H1 (cell line): ENCODE data around the gene KCNK13.

ENCODE experiments used
- ASH2L ChIP-seq: fragments of 200-600, 300-600 bp; sonication (generic); IDR thresholded peaks from one replicate; pipeline ENCODE4 v1.7.1; 2017; ENCODE audit warnings: low read length
- POLR2A ChIP-seq, 2 experiments: IDR thresholded peaks; 1 replicate in 1 of 2; 2 replicates in 1 of 2; pipeline ENCODE4 v1.6.1; 2011; ENCODE audit warnings: low read depth in 2 of 2, low read length in 2 of 2, mild to moderate bottlenecking in 2 of 2; ENCODE audit errors: control extremely low read depth in 1 of 2

DNA sequence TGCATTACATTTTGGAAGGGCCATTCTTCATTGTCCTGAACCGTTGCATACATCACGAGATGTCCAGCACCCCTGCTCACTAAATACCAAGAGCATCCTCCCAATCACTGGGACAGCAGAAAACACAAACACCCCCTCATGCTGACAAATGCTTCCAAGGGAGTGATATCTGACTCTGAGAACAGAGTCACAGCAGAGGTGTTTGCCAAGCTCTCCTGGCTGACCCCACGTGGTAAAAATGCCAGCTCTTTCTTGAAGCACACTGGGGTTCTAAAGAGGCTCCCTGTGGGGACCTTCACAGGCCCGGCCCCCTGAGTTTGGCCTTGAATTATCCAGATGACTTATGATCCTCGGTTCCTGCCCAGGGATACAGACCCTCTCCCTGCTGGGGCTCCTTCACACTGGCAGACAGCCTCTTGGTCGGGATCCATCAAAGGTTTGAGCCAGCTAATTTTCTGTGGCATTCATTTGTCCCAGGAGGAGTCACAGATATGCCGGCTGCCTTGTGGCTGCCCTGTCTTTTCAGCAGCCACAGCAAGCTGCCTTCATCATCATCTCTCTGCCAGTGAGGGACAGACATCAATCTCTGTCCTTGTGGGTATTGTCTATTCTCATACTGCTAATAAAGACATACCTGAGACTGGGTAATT is 151.4 kb downstream of the KCNK13 start:
- TF ChIP-seq ASH2L (no peak), POLR2A (IDR thresholded peaks at IDR 0.05; ENCODE audit: control extremely low read depth in 1 of 2, low read depth in 2 of 2, low read length in 2 of 2) (no peak)
